ENCODE results near the gene CKM. TPM values are rescaled to one million over a fixed set of nuclear protein-coding genes. Genes with fewer than 3 reads are reported as not detected.

CKM gene
- total RNA-seq, 1 experiment from 2014 or later, result not detected

DNA sequence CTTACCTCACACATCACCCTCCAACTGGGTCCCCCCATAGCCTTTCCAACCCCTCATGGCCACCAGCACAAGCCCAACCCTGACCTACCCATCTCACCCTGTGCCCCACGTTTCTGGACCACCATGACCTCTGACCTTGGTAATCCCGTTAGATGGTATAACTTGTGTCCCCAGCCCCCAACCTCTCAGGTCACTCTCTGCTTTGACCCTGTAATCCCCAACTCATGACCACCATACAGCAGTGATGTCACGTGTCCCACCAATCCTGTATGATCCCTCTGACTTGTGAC, 26.4 kb upstream of the CKM start:
- Mint-ChIP-seq H3K27ac (ENCODE audit: unreplicated experiment) (no peak overlapping the region), H3K27me3 (ENCODE audit: unreplicated experiment) (no peaks in the 10 kb centered on the region), H3K4me3 (ENCODE audit: low read depth, unreplicated experiment) (no peak overlapping the region), H3K9me3 (ENCODE audit: low read depth, unreplicated experiment) (no peaks in the 10 kb centered on the region), H3K4me1 (ENCODE audit: low read depth, unreplicated experiment) (no peaks in the 10 kb centered on the region), H3K36me3 (ENCODE audit: insufficient read depth, unreplicated experiment) (peaks cover 40% of the 10 kb centered on the region)
- no peak for DNase-seq
- CTCF ChIA-PET, result no interaction called here
- TF ChIP-seq, protein P1, sequence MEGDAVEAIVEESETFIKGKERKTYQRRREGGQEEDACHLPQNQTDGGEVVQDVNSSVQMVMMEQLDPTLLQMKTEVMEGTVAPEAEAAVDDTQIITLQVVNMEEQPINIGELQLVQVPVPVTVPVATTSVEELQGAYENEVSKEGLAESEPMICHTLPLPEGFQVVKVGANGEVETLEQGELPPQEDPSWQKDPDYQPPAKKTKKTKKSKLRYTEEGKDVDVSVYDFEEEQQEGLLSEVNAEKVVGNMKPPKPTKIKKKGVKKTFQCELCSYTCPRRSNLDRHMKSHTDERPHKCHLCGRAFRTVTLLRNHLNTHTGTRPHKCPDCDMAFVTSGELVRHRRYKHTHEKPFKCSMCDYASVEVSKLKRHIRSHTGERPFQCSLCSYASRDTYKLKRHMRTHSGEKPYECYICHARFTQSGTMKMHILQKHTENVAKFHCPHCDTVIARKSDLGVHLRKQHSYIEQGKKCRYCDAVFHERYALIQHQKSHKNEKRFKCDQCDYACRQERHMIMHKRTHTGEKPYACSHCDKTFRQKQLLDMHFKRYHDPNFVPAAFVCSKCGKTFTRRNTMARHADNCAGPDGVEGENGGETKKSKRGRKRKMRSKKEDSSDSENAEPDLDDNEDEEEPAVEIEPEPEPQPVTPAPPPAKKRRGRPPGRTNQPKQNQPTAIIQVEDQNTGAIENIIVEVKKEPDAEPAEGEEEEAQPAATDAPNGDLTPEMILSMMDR (IDR thresholded peaks at IDR 0.05; ENCODE audit: unreplicated experiment), result no peak
- BruUV-seq (replicated peaks), result no TSS peak
- intact Hi-C loops (cut with micrococcal nuclease; ENCODE audit: unreplicated experiment), result no loop called here

DNA sequence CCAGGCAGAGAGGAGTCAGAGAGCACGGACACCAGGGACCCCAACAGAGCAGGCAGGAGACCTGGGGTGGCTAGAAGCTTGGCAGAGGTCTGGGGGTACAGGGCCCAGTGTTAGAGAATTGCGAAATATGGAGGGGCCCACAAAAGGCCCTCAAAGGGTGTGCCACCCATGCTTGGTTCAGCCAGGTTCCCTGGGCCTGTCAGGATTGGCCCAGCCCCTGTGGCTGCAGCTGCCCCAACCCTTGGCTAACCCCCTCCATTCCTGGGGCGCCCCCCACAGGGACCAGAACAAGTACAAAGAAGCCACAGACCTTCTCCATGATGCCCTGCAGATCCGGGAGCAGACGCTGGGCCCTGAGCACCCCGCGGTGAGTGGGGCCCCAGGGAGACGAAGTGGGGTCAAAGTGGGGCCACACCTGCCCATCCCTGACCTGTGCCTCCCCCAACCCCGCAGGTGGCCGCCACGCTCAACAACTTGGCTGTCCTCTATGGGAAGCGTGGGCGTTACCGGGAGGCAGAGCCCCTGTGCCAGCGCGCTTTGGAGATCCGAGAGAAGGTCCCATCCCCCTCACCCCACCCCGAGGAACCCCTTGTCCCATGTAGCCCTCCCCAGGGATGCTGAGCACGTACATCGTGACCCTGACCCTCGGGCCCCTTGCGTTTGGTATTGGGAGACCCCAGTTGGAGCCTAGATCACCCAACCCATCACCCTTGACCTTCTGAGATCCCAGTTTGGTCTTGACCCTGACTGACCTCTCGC, 25.9 kb upstream of the CKM start:
- TF ChIP-seq, protein P1 (IDR thresholded peaks at IDR 0.05; ENCODE audit: unreplicated experiment), result no peak
- peaks cover 38% of the 10 kb centered on the region for H3K36me3 Mint-ChIP-seq (ENCODE audit: insufficient read depth, unreplicated experiment)
- intact Hi-C loops (cut with micrococcal nuclease; ENCODE audit: unreplicated experiment), result no loop called here
- H3K4me1 Mint-ChIP-seq (ENCODE audit: low read depth, unreplicated experiment), result no peaks in the 10 kb centered on the region
- no peak overlapping the region for H3K4me3 Mint-ChIP-seq (ENCODE audit: low read depth, unreplicated experiment)
- H3K9me3 Mint-ChIP-seq (ENCODE audit: low read depth, unreplicated experiment), result no peaks in the 10 kb centered on the region
- CTCF ChIA-PET, result no interaction called here
- no peak for DNase-seq
- no TSS peak for BruUV-seq (replicated peaks)
- H3K27ac Mint-ChIP-seq (ENCODE audit: unreplicated experiment), result no peak overlapping the region
- H3K27me3 Mint-ChIP-seq (ENCODE audit: unreplicated experiment), result no peaks in the 10 kb centered on the region

DNA sequence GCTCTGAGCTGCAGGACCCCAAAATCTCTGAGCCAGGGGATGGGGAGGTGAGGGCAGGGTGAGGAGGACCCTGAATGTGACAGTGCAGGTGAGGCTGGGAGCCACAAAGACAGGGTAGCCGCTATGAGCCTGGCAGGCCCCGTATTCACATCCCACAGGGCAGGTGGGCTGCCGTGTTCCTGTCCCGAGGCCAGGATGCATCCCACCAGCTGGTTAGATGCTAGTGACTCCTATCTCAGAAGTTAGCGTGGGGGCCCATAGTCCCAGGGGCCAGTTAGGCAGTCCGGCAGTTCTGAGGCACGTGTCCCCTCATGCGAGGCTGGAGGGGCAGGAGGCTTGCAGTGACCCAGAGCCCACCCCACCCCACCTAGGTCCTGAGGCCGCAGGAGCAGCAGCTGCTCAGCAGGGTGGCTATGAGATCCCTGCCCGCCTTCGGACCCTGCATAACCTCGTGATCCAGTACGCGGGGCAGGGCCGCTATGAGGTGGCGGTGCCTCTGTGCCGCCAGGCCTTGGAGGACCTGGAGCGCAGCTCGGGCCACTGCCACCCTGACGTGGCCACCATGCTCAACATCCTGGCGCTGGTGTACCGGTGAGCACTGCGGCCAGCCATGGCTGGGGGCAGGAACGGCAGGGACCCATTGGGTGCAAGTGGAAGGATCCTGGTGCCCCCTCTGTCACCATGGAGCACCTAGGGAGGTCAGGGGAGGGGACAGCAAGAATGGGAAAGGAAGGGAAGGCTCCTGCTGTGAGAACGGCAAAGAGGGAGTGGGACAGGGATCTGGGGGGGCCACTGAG, 25.1 kb upstream of the CKM start:
- H3K36me3 Mint-ChIP-seq (ENCODE audit: insufficient read depth, unreplicated experiment), result peaks cover 38% of the 10 kb centered on the region
- TF ChIP-seq, protein P1 (IDR thresholded peaks at IDR 0.05; ENCODE audit: unreplicated experiment), result no peak
- H3K27me3 Mint-ChIP-seq (ENCODE audit: unreplicated experiment), result no peaks in the 10 kb centered on the region
- H3K4me3 Mint-ChIP-seq (ENCODE audit: low read depth, unreplicated experiment), result no peak overlapping the region
- H3K9me3 Mint-ChIP-seq (ENCODE audit: low read depth, unreplicated experiment), result no peaks in the 10 kb centered on the region
- no peaks in the 10 kb centered on the region for H3K4me1 Mint-ChIP-seq (ENCODE audit: low read depth, unreplicated experiment)
- intact Hi-C loops (cut with micrococcal nuclease; ENCODE audit: unreplicated experiment), result no loop called here
- no peak overlapping the region for H3K27ac Mint-ChIP-seq (ENCODE audit: unreplicated experiment)
- CTCF ChIA-PET, result interaction anchor here (0.6 kb wide), 1 partner anchor 18 kb away, joined by 6 read pairs; no protein-coding TSS in a partner anchor
- no peak for DNase-seq
- BruUV-seq (replicated peaks), result no TSS peak

DNA sequence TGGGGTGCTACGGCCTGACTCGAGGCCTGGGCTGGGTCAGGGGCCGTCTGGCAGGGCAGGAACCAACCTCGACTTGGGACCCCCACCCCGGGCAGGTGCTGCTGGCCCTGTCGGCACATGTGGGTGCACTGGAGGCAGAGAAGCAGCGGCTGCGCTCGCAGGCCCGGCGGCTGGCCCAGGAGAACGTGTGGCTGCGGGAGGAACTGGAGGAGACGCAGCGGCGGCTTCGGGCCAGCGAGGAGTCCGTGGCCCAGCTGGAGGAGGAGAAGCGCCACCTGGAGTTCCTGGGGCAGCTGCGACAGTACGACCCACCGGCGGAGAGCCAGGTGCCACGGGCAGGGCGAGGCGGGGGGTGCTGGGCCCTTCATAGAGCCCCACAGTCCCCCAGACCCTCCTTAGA, 23.8 kb upstream of the CKM start:
- H3K36me3 Mint-ChIP-seq (ENCODE audit: insufficient read depth, unreplicated experiment), result peaks cover 33% of the 10 kb centered on the region
- TF ChIP-seq, protein P1 (IDR thresholded peaks at IDR 0.05; ENCODE audit: unreplicated experiment), result no peak
- H3K27ac Mint-ChIP-seq (ENCODE audit: unreplicated experiment), result no peak overlapping the region
- H3K27me3 Mint-ChIP-seq (ENCODE audit: unreplicated experiment), result no peaks in the 10 kb centered on the region
- intact Hi-C loops (cut with micrococcal nuclease; ENCODE audit: unreplicated experiment), result no loop called here
- CTCF ChIA-PET, result no interaction called here
- no peaks in the 10 kb centered on the region for H3K9me3 Mint-ChIP-seq (ENCODE audit: low read depth, unreplicated experiment)
- BruUV-seq (replicated peaks), result no TSS peak
- H3K4me1 Mint-ChIP-seq (ENCODE audit: low read depth, unreplicated experiment), result no peaks in the 10 kb centered on the region
- no peak for DNase-seq
- H3K4me3 Mint-ChIP-seq (ENCODE audit: low read depth, unreplicated experiment), result no peak overlapping the region

Measured in Calu3 (cell line).